Measurements from ENCODE around the gene JADE1. TPM values are rescaled to one million over a fixed set of nuclear protein-coding genes. Genes with fewer than 3 reads are reported as not detected.

JADE1 gene
- total and polyA plus RNA-seq, 2 of the 4 experiments (the other 2 are of a cell fraction) = 13.8 to 32.6 TPM

DNA sequence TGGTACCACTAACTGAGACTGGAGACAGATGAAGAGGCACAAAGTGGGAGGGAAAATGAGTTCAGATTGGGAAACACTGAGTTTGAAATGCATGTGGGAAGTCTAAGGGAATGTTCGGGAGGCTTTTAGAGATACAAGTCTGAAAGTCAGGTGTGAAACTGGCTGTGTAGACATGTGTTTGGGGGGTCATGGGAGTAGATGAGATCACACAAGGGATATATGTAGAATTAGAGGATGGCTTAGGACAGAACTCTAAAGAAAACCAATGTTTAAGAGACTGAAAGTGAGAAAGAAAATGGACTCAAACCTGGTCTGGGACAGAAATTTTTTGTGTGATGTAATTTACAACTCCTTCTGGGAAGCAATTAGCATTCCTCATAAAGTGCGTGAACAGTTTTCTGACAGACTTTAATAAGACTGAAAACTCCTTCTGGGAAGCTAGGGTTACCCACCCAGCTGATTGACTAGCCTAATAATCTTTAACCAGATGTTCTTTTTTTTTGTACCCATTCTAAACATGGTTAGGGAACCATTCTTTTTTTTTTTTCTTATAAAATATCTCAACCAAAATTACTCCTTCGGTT is 8.7 kb upstream of the JADE1 start:
- Histone ChIP-seq H2BK5ac (ENCODE audit: low read depth, low read length, poor library complexity, severe bottlenecking) (no peak overlapping the region), H3K23ac (ENCODE audit: low read depth, low read length) (no peak overlapping the region), H3K9me3 (ENCODE audit: control insufficient read depth, insufficient read depth, low read length) (no peaks in the 10 kb centered on the region), H3K14ac (replicated peaks; ENCODE audit: low read depth, low read length) (no peak overlapping the region), H3K9ac (ENCODE audit: low read depth, low read length) (no peak overlapping the region), H4K5ac (ENCODE audit: low read depth, low read length) (no peak overlapping the region), H3K4ac (ENCODE audit: low read depth, low read length) (no peak overlapping the region), H2BK15ac (ENCODE audit: low read depth, low read length) (no peak overlapping the region), H2AK5ac (ENCODE audit: low read depth, low read length) (no peak overlapping the region), H3K4me3 (ENCODE audit: insufficient read depth, low read depth, low read length) (no peak overlapping the region), H2AFZ (replicated peaks; ENCODE audit: low read length, poor library complexity) (no peak overlapping the region), H3K27ac (ENCODE audit: insufficient read depth, low read length) (no peak overlapping the region), H4K91ac (ENCODE audit: insufficient read depth, low read depth, low read length) (no peak overlapping the region), H2BK20ac (ENCODE audit: low read depth, low read length) (no peak overlapping the region), H2AK9ac (replicated peaks; ENCODE audit: low read depth, low read length, poor library complexity) (no peak overlapping the region), H3K79me1 (ENCODE audit: low read depth in 1 of 2, low read length in 2 of 2) (no peaks in the 10 kb centered on the region), H3K4me1 (ENCODE audit: control insufficient read depth, insufficient read depth, low read length) (no peaks in the 10 kb centered on the region), H3K56ac (ENCODE audit: extremely low read depth, insufficient read depth, low read length) (no peak overlapping the region), H4K8ac (ENCODE audit: low read depth in 2 of 2, low read length in 2 of 2) (no peak overlapping the region), H3K36me3 (ENCODE audit: control insufficient read depth, insufficient read depth, low read length) (no peaks in the 10 kb centered on the region), H3K18ac (ENCODE audit: low read depth, low read length) (no peak overlapping the region), H4K20me1 (ENCODE audit: insufficient read depth, low read length) (no peaks in the 10 kb centered on the region), H3K9me1 (ENCODE audit: insufficient read depth, low read length) (no peaks in the 10 kb centered on the region), H3K4me2 (ENCODE audit: low read depth, low read length) (no peak overlapping the region), H2BK120ac (ENCODE audit: low read depth, low read length) (no peak overlapping the region), H3K27me3 (ENCODE audit: control insufficient read depth, insufficient read depth, low read length) (peaks cover 4% of the 10 kb centered on the region; the same call in 1 of the 2 replicates)
- intact Hi-C loops (cut with micrococcal nuclease) = no loop called here
- ChIA-PET CTCF (no interaction called here), POLR2A (ENCODE audit: unreplicated experiment) (no interaction called here)
- no TSS peak for BruUV-seq (replicated peaks)
- ATAC-seq (ENCODE audit: low read depth) (no peak), DNase-seq (no peak)
- TF ChIP-seq BHLHE40 (IDR thresholded peaks at IDR 0.05; ENCODE audit: low read depth, low read length) (no peak), CHD1 (IDR thresholded peaks at IDR 0.05; ENCODE audit: low read depth, low read length) (no peak), MAZ (IDR thresholded peaks at IDR 0.05; ENCODE audit: borderline replicate concordance, low read depth, low read length) (no peak), MXI1 (IDR thresholded peaks at IDR 0.05; ENCODE audit: borderline replicate concordance, low read depth, low read length) (no peak), MAFK (IDR thresholded peaks at IDR 0.05; ENCODE audit: low read depth, low read length) (no peak), RAD21 (IDR thresholded peaks at IDR 0.05; ENCODE audit: low read length) (no peak), NFE2L2 (IDR thresholded peaks at IDR 0.05; ENCODE audit: low read depth, low read length) (no peak), RCOR1 (IDR thresholded peaks at IDR 0.05; ENCODE audit: insufficient replicate concordance, low read length) (no peak)
- TF ChIP-seq, protein P1, sequence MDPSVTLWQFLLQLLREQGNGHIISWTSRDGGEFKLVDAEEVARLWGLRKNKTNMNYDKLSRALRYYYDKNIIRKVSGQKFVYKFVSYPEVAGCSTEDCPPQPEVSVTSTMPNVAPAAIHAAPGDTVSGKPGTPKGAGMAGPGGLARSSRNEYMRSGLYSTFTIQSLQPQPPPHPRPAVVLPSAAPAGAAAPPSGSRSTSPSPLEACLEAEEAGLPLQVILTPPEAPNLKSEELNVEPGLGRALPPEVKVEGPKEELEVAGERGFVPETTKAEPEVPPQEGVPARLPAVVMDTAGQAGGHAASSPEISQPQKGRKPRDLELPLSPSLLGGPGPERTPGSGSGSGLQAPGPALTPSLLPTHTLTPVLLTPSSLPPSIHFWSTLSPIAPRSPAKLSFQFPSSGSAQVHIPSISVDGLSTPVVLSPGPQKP (IDR thresholded peaks at IDR 0.05; ENCODE audit: borderline replicate concordance, low read depth, low read length) = no peak
- in situ Hi-C loops (cut with MboI; ENCODE audit: low sequenced_read_pairs) = loop anchor here (10.0 kb wide), 1 partner anchor 226 kb away; no protein-coding TSS in a partner anchor
- dilution Hi-C loops (cut with HindIII; ENCODE audit: low sequenced_read_pairs, unreplicated experiment) = no loop called here
- no CpG with 5 or more reads among the region's 3 CpGs for WGBS, 2 experiments (ENCODE audit: extremely low coverage in 2 of 2, insufficient read length in 1 of 2)
